H1 (cell line): Measurements from ENCODE around the gene PRAMEF14. TPM values are rescaled to one million over a fixed set of nuclear protein-coding genes. Genes with fewer than 3 reads are reported as not detected.
"Not testable (repeated sequence)": the region's sequence is repeated elsewhere in the genome, so short reads cannot be mapped to it uniquely, and the experiment has no call there.

Source experiments
- CTCF ChIA-PET: fragments of 300-600 bp; sonication (Branson Sonifier 250); formaldehyde crosslinking; loops from one replicate; lab custom pipeline; 2021; ENCODE audit not compliant: partially characterized antibody; lab: Charles Lee
- POLR2A ChIA-PET: fragments of 300-600 bp; sonication (Branson Sonifier 250); formaldehyde crosslinking; loops from one replicate; lab custom pipeline; 2021; ENCODE audit warnings: inconsistent platforms; ENCODE audit not compliant: partially characterized antibody; lab: Charles Lee
- DNase-seq, 2 experiments: peaks; one replicate each; pipeline versions ENCODE4 v3.0.0 to v3.0.0-alpha.2; 2010 to 2022; ENCODE audit warnings: low spot score in 2 of 2, low read depth in 1 of 2, mixed read lengths in 1 of 2
- FAIRE-seq: peaks from 2 replicates; lab custom pipeline; 2011; peaks lifted over from hg19 to GRCh38; lab: Jason Lieb, UNC
- H2AFZ ChIP-seq: 2 replicates; pipeline ENCODE4 v1.8.1; 2012; ENCODE audit warnings: low read length, inconsistent platforms
- H2AK5ac ChIP-seq: 2 replicates; pipeline ENCODE4 v1.6.1; 2013; ENCODE audit warnings: low read depth, low read length
- H2BK120ac ChIP-seq: replicated peaks from 2 replicates; pipeline ENCODE3; 2013; ENCODE audit warnings: low read depth, low read length, inconsistent platforms
- H2BK12ac ChIP-seq: 2 replicates; pipeline ENCODE4 v1.6.1; 2013; ENCODE audit warnings: low read depth, low read length
- H2BK15ac ChIP-seq: 2 replicates; pipeline ENCODE4 v1.6.1; 2013; ENCODE audit warnings: low read length
- H2BK20ac ChIP-seq: 2 replicates; pipeline ENCODE4 v1.6.1; 2013; ENCODE audit warnings: low read length
- H2BK5ac ChIP-seq: 2 replicates; pipeline ENCODE4 v1.6.1; 2013; ENCODE audit warnings: low read depth, low read length
- H3K14ac ChIP-seq: 2 replicates; pipeline ENCODE4 v1.6.1; 2013; ENCODE audit warnings: inconsistent platforms; ENCODE audit not compliant: insufficient read length
- H3K18ac ChIP-seq: 2 replicates; pipeline ENCODE4 v1.6.1; 2013; ENCODE audit warnings: low read length; ENCODE audit errors: extremely low read depth
- H3K23ac ChIP-seq: 2 replicates; pipeline ENCODE4 v1.6.1; 2013; ENCODE audit warnings: inconsistent platforms; ENCODE audit not compliant: insufficient read length
- H3K23me2 ChIP-seq: 2 replicates; pipeline ENCODE4 v1.6.1; 2013; ENCODE audit warnings: low read depth, low read length
- H3K27ac ChIP-seq: 2 replicates; pipeline ENCODE4 v1.6.1; 2011; ENCODE audit warnings: low read depth, low read length, inconsistent platforms
- H3K27me3 ChIP-seq, 4 experiments: replicated peaks in 1 of 4; 1 replicate in 1 of 4; 2 replicates in 3 of 4; pipeline versions ENCODE4 v1.6.1 to v1.8.1; 2011 to 2013; ENCODE audit warnings: low read length in 3 of 4, mild to moderate bottlenecking in 3 of 4, inconsistent platforms in 2 of 4, mixed read lengths in 2 of 4, moderate library complexity in 1 of 4; ENCODE audit not compliant: control insufficient read depth in 3 of 4, insufficient read depth in 3 of 4; ENCODE audit errors: extremely low read depth in 1 of 4
- H3K36me3 ChIP-seq, 4 experiments: 2 replicates each; pipeline versions ENCODE4 v1.6.1 to v1.8.1; 2011 to 2013; ENCODE audit warnings: mild to moderate bottlenecking in 4 of 4, low read length in 3 of 4, moderate library complexity in 2 of 4, control low read depth in 1 of 4, inconsistent platforms in 1 of 4; ENCODE audit not compliant: insufficient read depth in 4 of 4, control insufficient read depth in 2 of 4
- H3K4ac ChIP-seq: replicated peaks from 2 replicates; pipeline ENCODE3; 2013; ENCODE audit warnings: low read length, low read depth, mixed read lengths, inconsistent platforms; ENCODE audit not compliant: insufficient read length
- H3K4me1 ChIP-seq, 4 experiments: replicated peaks in 1 of 4; 1 replicate in 1 of 4; 2 replicates in 3 of 4; pipeline versions ENCODE4 v1.6.1 to v1.8.1; 2011 to 2013; ENCODE audit warnings: low read length in 3 of 4, inconsistent platforms in 2 of 4, mixed read lengths in 1 of 4; ENCODE audit not compliant: insufficient read depth in 4 of 4, control insufficient read depth in 3 of 4
- H3K4me2 ChIP-seq, 2 experiments: 2 replicates each; pipeline versions ENCODE4 v1.6.1 to v1.8.1; 2011 to 2013; ENCODE audit warnings: low read depth in 2 of 2, low read length in 2 of 2, control low read depth in 1 of 2, inconsistent platforms in 1 of 2, mild to moderate bottlenecking in 1 of 2; ENCODE audit not compliant: insufficient read depth in 1 of 2
- H3K4me3 ChIP-seq, 4 experiments: fragments of 200-600, 300-600 bp in 1 of 4; sonication (generic), shearing (Covaris generic), sonication (Bioruptor Twin) in 1 of 4; 2 replicates each; pipeline versions ENCODE4 v1.5.1 to v1.8.1; 2011 to 2016; ENCODE audit warnings: low read length in 4 of 4, low read depth in 3 of 4, control low read depth in 2 of 4, inconsistent platforms in 2 of 4, mild to moderate bottlenecking in 2 of 4, mixed read lengths in 1 of 4, moderate library complexity in 1 of 4; ENCODE audit not compliant: insufficient read depth in 2 of 4; ENCODE audit errors: extremely low read depth in 1 of 4
- H3K56ac ChIP-seq: replicated peaks from 2 replicates; pipeline ENCODE3; 2013; ENCODE audit warnings: low read depth, mild to moderate bottlenecking, mixed read lengths, low read length, inconsistent platforms; ENCODE audit not compliant: insufficient read length
- H3K79me1 ChIP-seq: 2 replicates; pipeline ENCODE4 v1.6.1; 2013; ENCODE audit warnings: low read depth, low read length, control low read depth
- H3K79me2 ChIP-seq, 2 experiments: 2 replicates each; pipeline versions ENCODE4 v1.6.1 to v1.8.1; 2012 to 2013; ENCODE audit warnings: low read length in 2 of 2, mild to moderate bottlenecking in 2 of 2, inconsistent platforms in 1 of 2; ENCODE audit not compliant: insufficient read depth in 2 of 2, control insufficient read depth in 1 of 2
- H3K9ac ChIP-seq, 4 experiments: replicated peaks in 1 of 4; 1 replicate in 1 of 4; 2 replicates in 3 of 4; pipeline versions ENCODE4 v1.6.1 to v1.8.1; 2011 to 2013; ENCODE audit warnings: low read depth in 3 of 4, low read length in 3 of 4, control low read depth in 2 of 4, mild to moderate bottlenecking in 2 of 4, moderate library complexity in 2 of 4, inconsistent platforms in 1 of 4; ENCODE audit errors: extremely low read depth in 1 of 4
- H3K9me3 ChIP-seq, 2 experiments: 2 replicates each; pipeline versions ENCODE4 v1.6.1 to v1.8.1; 2012 to 2013; ENCODE audit warnings: mild to moderate bottlenecking in 2 of 2, moderate library complexity in 2 of 2, control low read depth in 1 of 2, inconsistent platforms in 1 of 2, low read depth in 1 of 2, low read length in 1 of 2, mixed read lengths in 1 of 2; ENCODE audit not compliant: insufficient read depth in 2 of 2
- H4K20me1 ChIP-seq, 2 experiments: replicated peaks in 1 of 2; 2 replicates each; pipeline versions ENCODE3 to v1.8.1; 2011 to 2013; ENCODE audit warnings: inconsistent platforms in 2 of 2, low read length in 2 of 2, mild to moderate bottlenecking in 1 of 2; ENCODE audit not compliant: insufficient read depth in 2 of 2, control insufficient read depth in 1 of 2
- H4K5ac ChIP-seq: 2 replicates; pipeline ENCODE4 v1.6.1; 2013; ENCODE audit warnings: low read length, low read depth, mixed read lengths, inconsistent platforms; ENCODE audit not compliant: insufficient read length
- H4K8ac ChIP-seq: 2 replicates; pipeline ENCODE4 v1.8.0; 2013; ENCODE audit warnings: mild to moderate bottlenecking, moderate library complexity, low read length, inconsistent platforms; ENCODE audit not compliant: insufficient read depth; ENCODE audit errors: extremely low read depth
- H4K91ac ChIP-seq: replicated peaks from 2 replicates; pipeline ENCODE3; 2013; ENCODE audit warnings: low read length, mixed read lengths, inconsistent platforms; ENCODE audit not compliant: insufficient read length
- WGBS, 2 experiments: shearing (Covaris generic) in 1 of 2; methylation state at CpG; one replicate each; pipeline versions ENCODE4 v1.1.6 to v1.1.7; 2013 to 2015; ENCODE audit warnings: low lambda C conversion rate in 2 of 2, mixed read lengths in 2 of 2, inconsistent platforms in 1 of 2, low coverage in 1 of 2, missing lambda C conversion rate in 1 of 2; ENCODE audit not compliant: insufficient replicate concordance in 2 of 2, insufficient coverage in 1 of 2, insufficient read length in 1 of 2; ENCODE audit errors: extremely low coverage in 1 of 2, missing lambda C conversion rate in 1 of 2; 5-methylcytosine and 5-hydroxymethylcytosine counted together
- polyA plus RNA-seq, 7 experiments: library from polyadenylated mRNA; depleted of rRNA in 3 of 7; stranded (reverse) in 5 of 7; unstranded in 2 of 7; fragments of >200 nt in 5 of 7; fragments of 200-250 nt in 2 of 7; gene quantifications; 1 replicate in 5 of 7; 2 replicates in 1 of 7; 4 replicates in 1 of 7; pipeline versions ENCODE4 v1.2.1 to v1.2.3, GENCODE V29; 2011 to 2013; ENCODE audit warnings: missing spikeins in 2 of 7, mixed read lengths in 2 of 7
- total RNA-seq: library from RNA; stranded (reverse); fragmentation: NEBNext Ultra II Directional; extraction: Animal tissue kit (Norgen Biotek cat#: 25700); gene quantifications from 2 replicates; pipeline ENCODE4 v1.2.1, GENCODE V29; 2021

PRAMEF14 gene
- total and polyA plus RNA-seq, 2 of the 8 experiments (the other 6 are each of a cell fraction or from before 2014, with no cell fraction given), result not detected

DNA sequence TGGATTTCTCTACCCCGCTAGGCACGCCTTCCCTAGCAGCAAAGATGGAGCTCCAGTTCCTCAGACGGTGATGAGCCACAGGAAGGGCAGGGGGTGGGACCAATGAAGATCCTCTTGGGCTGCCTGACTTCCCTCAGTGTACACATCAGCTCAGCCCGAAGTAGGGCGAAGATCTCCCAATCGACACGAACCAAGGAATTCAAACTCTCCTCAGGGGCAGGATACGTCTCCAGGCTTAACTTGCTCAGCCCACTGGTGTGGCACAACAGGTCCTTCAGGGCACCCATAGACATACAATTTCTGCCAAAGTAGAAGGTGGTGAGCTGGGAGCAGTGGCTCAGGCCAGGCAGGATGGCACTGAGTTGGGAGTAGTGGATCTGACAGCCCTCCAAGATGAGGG, 4.4 kb downstream of the PRAMEF14 start:
- H3K4ac ChIP-seq, POLR2A ChIA-PET, H3K23me2 ChIP-seq: not testable (repeated sequence)

DNA sequence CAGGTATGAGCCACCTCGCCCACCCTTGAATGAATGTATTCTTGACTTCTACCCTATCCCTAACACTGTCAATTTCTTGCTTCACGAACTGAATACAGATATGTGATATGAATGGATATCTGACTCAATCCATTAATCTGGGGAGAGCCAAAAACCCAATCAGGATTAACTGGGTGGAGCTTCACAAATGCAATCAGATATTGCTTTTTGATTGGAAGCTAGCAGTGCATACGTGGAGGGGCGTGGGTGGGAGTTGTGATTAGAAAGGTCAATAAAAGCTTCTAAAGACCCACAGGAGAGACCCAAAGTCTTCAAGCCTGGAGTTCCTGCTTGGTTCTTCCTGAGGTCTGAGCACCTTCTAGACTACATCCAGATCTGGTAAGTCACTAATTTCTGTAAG, 31.7 kb downstream of the PRAMEF14 start, which contains the start of gene PRAMEF15:
Gene PRAMEF15 (plus strand): TSS at position 301 of the 400 bp plus-strand sequence. CDS start 2,827 bp downstream, outside the sequence.
- H3K4ac ChIP-seq, H2BK120ac ChIP-seq, H2AFZ ChIP-seq, H3K4me3 ChIP-seq, H3K23me2 ChIP-seq, H3K18ac ChIP-seq, H3K27ac ChIP-seq, H2BK12ac ChIP-seq, H3K23ac ChIP-seq, DNase-seq, POLR2A ChIA-PET, H2BK5ac ChIP-seq, H4K20me1 ChIP-seq, H4K91ac ChIP-seq, H3K4me2 ChIP-seq, H4K8ac ChIP-seq, H4K5ac ChIP-seq, H3K9ac ChIP-seq, H2BK20ac ChIP-seq, H3K14ac ChIP-seq, H3K79me1 ChIP-seq, H3K36me3 ChIP-seq, FAIRE-seq, H3K4me1 ChIP-seq, H3K56ac ChIP-seq, H2BK15ac ChIP-seq, H3K79me2 ChIP-seq, H2AK5ac ChIP-seq, H3K27me3 ChIP-seq, CTCF ChIA-PET: not testable (repeated sequence)
- 65% methylated on average over 4 of the region's 4 CpGs; no CpG with 5 or more reads in 1 of the 2 experiments for WGBS, 2 experiments
- peaks cover 0 to 15% of the 10 kb centered on the region in 2 experiments; a peak in 2 of 4 replicates for H3K9me3 ChIP-seq

More for the DNA sequence above, 4.4 kb downstream of the PRAMEF14 start:
- H3K36me3 ChIP-seq, H3K4me2 ChIP-seq, H4K20me1 ChIP-seq, H3K4me1 ChIP-seq, CTCF ChIA-PET, H3K79me1 ChIP-seq, H3K23ac ChIP-seq, H2BK120ac ChIP-seq, H3K56ac ChIP-seq, FAIRE-seq, H3K9ac ChIP-seq, H2BK12ac ChIP-seq, H3K27ac ChIP-seq, H3K18ac ChIP-seq, DNase-seq, H4K91ac ChIP-seq, H3K27me3 ChIP-seq, H3K4me3 ChIP-seq, H2AK5ac ChIP-seq, H2BK5ac ChIP-seq, H3K79me2 ChIP-seq, H3K14ac ChIP-seq, H4K5ac ChIP-seq, H4K8ac ChIP-seq, H2BK20ac ChIP-seq, H2BK15ac ChIP-seq, H2AFZ ChIP-seq: not testable (repeated sequence)
- WGBS, 2 experiments, result 91% methylated on average over 7 of the region's 8 CpGs; no CpG with 5 or more reads in 1 of the 2 experiments
- peaks cover 0 to 25% of the 10 kb centered on the region in 2 experiments; a peak in 2 of 4 replicates for H3K9me3 ChIP-seq
